T1000 (cell line): ENCODE results near the gene TM4SF1.
A peak's percentile ranks its signal among the peaks of the same experiment; 100 is the strongest.

ENCODE experiments used
- DNase-seq: peaks from one replicate; lab custom pipeline; 2025; ENCODE audit warnings: mixed read lengths; lab: John Stamatoyannopoulos, UW

Gene TM4SF1

DNA sequence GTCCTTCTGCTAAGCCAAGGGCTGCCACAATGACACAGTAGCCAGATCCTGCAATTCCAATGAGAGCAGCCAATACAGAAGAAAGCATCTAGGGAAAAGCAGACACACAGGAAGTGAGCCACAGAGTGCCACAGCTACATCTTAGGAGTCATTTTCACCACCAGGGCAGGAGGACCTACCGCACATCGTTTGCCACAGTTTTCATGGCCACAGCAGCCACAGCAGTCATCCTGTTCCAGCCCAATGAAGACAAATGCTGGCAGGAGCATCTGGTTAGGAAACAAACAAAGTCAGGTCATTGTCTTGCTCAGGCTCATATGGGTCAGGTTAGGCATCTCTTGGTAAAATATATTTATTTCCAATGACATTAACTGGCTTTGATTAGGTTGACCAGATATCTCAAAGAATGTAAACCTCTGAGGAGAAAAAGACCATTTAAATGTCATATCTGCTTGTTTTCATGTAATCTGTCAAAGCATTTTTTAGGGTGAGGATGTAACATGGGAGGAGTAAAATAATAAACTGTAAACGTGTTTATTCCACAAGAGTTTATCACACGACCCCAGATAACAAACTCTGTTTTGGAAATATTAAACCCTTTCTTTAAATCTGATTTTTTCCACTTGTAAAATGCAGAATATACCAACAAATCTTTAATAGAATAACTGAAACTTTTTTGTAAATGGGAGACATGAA, 1.8 kb downstream of the TM4SF1 start:
- DNase-seq: no peak

DNA sequence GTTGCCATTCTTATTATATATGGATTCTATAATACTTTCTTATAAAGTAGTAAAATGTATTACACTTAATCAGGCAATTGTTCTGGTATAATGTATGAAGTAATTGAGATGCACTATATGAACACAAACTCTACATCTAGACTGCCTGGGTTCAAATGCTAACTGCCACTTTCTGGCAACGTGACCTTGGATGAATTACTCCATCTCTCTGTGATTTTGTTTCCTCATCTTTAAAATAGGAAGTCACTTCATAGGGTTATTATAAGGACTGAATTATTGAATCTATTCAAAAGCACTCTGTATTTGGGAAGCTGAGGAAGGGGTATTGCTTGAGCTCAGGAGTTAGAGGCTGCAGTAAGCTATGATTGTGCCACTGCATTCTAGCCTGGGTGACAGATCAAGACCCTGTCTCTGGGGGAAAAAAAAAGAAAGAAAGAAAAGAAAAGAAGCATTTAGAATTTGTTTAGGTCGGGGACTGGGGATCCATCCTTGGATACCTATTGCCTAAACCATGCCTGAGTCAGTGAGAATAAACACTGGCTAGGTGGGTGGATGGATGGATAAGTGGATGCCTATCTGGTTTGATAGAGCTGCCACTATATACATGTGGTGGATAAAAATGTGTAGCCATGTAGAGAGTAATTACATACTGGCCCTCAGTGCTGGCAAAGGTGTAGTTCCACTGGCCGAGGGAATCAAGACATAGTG, 2.5 kb downstream of the TM4SF1 start:
- DNase-seq: no peak

- DNase-seq: no peak
Observed at GRCh38 chr3:149374391-149374790, 3.1 kb downstream of the TM4SF1 start.

- no peak for DNase-seq
Observed at GRCh38 chr3:149373235-149374125, 4.0 kb downstream of the TM4SF1 start.

DNA sequence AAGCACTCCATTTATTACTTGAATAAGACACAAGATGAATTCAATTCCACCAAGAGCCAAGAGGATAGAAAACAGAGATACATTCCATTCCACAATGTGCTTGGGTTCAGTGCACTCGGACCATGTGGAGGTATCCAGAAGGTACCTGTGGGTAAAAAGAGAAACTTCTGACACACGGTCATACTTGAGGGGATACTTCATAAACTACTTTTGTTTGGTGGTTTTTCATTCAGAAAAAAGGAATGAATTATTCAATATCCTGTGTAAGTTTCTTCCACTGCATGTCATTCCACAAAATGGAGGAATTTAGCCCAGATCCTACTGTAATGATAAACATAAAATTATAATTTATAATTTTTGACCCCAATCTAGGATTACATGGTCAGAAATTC, 5.7 kb downstream of the TM4SF1 start:
- DNase-seq: no peak

DNA sequence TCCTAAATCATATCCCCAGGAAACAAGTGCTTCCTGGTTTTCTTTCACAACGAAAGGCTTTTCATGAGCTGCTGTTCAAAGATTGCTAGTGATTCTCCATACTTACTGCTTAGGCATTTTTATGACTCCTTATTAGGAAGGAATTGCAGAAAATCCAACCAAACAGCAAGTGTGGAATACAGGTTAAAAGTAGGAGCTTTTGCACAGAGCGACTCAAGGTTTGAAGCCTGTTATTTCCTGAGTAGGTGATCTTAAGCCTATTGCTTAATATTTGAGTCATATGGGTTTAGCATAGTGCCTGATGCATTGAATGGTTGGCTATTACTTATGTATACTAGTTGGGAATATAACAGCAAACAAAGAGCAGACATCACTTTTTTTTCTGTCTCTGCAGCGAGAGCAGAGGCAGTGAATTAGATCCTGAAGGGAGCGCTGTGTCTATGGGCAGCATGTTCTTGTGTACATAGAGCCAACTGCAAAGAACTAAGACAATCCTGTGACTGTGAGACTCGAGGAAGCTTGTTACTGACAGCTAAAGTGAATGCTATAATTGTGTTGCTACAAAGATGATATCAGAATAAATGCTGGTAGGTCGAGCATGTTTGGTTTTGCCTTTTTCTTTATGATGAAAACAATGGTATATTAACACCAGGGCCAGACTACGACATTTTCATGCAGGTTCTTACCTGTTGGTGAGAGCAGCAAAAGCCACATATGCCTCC, 6.3 kb downstream of the TM4SF1 start:
- no peak for DNase-seq

GRCh38 chr3:149369991-149370866, 7.2 kb downstream of the TM4SF1 start:
- no peak for DNase-seq

DNA sequence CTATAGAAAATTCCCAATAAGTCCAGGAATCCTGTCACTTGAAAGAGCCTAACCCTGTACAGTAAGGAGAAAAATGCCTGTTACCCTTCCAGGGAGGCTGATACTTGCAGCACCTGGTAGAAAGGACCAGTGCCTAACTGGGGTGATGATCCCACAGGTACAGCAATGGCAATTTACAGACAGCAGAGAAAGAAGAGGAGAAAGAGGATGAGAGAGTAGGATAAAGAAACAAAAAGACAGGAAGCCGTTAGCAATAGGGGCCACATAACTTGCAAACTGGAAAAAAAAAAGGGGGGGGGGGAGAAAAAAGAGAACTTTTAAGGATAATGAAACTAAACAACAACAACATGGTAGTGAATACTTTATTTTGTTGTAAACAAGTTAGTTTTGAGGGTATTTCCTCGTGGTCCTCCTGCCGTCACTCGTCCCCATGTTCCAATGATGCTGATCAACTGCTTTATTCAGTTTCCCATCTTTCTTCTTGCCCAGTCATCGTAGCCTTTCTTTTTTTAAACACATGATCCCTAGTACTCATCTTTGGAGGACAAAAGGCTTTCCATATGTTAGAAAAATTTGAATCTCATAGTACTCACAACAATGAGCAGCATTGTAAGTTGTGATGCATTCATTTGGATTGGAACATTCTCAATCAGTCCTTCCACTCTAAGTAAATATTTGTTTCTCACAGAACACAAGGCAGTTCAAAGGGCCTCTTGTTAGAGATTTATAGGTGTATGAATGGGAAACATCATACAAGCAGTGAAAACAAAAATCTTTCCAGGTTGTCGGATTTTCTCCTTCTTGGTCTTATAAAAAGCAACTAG, 8.6 kb downstream of the TM4SF1 start:
- no peak for DNase-seq

DNA sequence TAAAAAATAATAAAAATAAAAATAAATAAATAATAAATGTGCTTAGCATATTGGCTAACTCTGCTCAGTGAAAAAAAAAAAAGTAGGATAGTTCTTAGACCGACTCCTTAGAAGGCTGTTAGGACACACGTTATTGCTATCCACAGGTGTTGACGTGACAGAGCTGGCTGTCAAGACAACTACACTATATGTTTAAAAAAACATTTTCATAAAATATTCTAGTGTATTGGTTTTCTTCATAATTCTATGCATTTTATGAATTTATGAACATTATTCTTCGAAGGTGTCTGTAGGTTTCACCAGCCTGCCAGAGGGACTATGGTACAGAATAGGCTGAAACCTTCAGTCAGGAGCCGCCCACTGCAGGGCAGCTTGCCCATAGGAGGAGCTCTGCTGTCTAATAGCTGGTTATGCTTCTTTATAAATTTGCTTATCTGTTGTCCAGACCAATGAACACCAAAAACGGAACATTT, 9.2 kb downstream of the TM4SF1 start:
- DNase-seq: no peak

GRCh38 chr3:149366941-149367840, 10.3 kb downstream of the TM4SF1 start:
- DNase-seq: peak; percentile 44

GRCh38 chr3:149366031-149366430, 11.4 kb downstream of the TM4SF1 start:
- DNase-seq: no peak

DNA sequence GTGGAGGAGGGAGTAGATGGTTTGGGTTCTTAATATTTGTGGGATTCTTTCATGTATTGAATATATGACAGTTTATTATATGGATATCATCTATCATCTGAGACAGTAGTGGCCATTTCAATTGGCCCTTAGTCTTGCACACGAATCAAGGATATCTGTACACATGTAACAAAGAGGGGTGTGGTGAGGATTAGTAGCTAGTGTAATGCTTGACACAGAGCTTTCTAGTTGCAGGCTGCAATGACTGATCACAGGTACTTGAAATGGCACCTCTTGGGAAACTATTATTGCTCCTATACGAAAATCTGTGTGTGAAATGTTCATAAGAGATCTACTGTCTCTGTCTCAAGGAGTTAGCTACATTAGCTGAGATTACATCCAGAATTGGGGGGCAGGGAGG, 12.8 kb downstream of the TM4SF1 start:
- no peak for DNase-seq

DNA sequence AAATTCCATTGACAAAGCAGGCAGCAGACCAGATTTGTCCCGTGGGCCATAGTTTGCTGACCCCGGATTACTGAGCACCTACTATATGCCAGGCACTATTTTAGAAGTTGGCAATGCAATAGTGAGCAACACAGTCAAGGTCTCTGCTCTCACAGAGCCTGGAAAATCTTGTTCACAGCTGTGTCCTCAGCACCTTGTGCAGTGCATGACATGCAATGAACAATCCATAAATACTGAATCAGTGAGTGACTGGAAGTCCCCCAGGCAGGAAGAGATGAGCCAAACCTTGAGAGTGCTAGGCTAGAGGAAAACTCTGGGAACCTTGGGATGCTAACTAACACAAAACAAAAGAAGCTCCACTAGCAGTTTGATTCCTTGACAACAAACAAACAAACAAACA, 14.4 kb downstream of the TM4SF1 start:
- no peak for DNase-seq

DNA sequence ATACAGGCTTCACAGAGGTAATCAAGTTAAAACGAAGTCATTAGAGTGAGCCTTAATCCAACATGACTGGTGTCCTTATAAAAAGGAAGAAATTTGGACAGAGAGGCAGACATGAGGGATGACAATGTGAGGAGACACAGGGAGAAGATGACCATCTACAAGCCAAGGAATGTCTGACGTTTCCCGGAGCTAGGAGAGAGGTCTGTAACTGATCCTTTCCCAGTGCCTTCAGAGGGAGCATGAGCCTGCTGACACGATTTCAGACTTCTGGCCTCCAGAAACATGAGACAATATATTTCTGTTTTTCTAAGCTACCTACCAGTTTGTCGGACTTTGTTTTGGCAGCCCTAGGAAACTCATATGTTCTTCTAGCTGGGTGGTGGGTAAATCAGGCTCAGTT, 15.1 kb downstream of the TM4SF1 start:
- no peak for DNase-seq

- DNase-seq: no peak
Observed at GRCh38 chr3:149356630-149357029, 20.8 kb downstream of the TM4SF1 start.

GRCh38 chr3:149356044-149356592, 21.3 kb downstream of the TM4SF1 start:
- DNase-seq: no peak

- DNase-seq: no peak
Observed at GRCh38 chr3:149353581-149354184, 23.8 kb downstream of the TM4SF1 start.

DNA sequence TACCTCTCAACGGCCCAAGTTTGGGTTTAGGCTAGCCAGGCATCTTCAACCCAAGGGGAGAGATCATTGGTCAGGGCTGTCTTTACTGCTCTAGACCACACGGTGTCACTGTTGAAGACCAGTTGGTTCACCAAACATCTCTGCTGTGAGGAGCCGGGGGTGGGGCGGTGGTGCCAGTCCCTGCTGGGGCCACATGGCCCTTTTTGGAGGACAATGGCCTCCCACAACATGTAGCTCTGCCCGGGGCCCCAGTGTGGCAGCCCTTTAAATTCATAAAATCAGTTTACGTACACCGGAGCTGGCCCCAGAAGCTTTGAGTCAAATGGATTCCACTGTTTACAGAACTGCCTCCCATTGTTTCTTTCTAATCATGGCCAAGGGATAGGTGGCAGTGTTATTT, 24.9 kb downstream of the TM4SF1 start:
- peak; percentile 23 for DNase-seq
